Liver (tissue), 2 donors: Measurements from ENCODE around the gene SWAP70.

Experiments
- CTCF ChIP-seq: fragments of 150-350 bp; IDR thresholded peaks from 2 replicates; pipeline ENCODE4 v1.5.1; 2017; ENCODE audit warnings: improper control_type of control experiment, low read depth, low read length; ENCODE audit not compliant: missing input control
- ZBTB33 ChIP-seq: IDR thresholded peaks from 2 replicates; pipeline ENCODE4 v1.6.1; 2016; ENCODE audit warnings: antibody characterized with exemption
- donor health status: healthy.

- no peak for TF ChIP-seq ZBTB33
- TF ChIP-seq CTCF: no peak
Measured at GRCh38 chr11:9688716-9689511, 25.0 kb downstream of the SWAP70 start.
